Astrocyte of the spinal cord (primary cell): ENCODE data around the gene GRIPAP1.
A peak's percentile ranks its signal among the peaks of the same experiment; 100 is the strongest.

ENCODE experiments used
- DNase-seq: peaks from one replicate; pipeline ENCODE4 v3.0.0; 2011; ENCODE audit warnings: low read depth, low spot score
- H3K4me3 ChIP-seq: 2 replicates; pipeline ENCODE4 v1.5.1; 2011; ENCODE audit warnings: low read depth, mild to moderate bottlenecking, low read length, moderate library complexity
- CTCF ChIP-seq: IDR thresholded peaks from 2 replicates; pipeline ENCODE4 v1.5.1; 2012; ENCODE audit warnings: low read depth, mild to moderate bottlenecking, low read length, inconsistent platforms
- in situ Hi-C: cut with HindIII; loops from 2 replicates; pipeline ENCODE4 v1.10.0; 2017; ENCODE audit warnings: low sequenced_read_pairs

The GRIPAP1 gene, protein sequence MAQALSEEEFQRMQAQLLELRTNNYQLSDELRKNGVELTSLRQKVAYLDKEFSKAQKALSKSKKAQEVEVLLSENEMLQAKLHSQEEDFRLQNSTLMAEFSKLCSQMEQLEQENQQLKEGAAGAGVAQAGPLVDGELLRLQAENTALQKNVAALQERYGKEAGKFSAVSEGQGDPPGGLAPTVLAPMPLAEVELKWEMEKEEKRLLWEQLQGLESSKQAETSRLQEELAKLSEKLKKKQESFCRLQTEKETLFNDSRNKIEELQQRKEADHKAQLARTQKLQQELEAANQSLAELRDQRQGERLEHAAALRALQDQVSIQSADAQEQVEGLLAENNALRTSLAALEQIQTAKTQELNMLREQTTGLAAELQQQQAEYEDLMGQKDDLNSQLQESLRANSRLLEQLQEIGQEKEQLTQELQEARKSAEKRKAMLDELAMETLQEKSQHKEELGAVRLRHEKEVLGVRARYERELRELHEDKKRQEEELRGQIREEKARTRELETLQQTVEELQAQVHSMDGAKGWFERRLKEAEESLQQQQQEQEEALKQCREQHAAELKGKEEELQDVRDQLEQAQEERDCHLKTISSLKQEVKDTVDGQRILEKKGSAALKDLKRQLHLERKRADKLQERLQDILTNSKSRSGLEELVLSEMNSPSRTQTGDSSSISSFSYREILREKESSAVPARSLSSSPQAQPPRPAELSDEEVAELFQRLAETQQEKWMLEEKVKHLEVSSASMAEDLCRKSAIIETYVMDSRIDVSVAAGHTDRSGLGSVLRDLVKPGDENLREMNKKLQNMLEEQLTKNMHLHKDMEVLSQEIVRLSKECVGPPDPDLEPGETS

GRCh38 chrX:49002091-49002935, at the start of gene GRIPAP1:
GRIPAP1 (minus strand) TSS chrX:49002264; CDS start chrX:49002229, 35 bp downstream.
- peak within 1 kb of the TSS; percentile 70 for H3K4me3 ChIP-seq
- no peak for TF ChIP-seq CTCF
- in situ Hi-C loops: no loop called here
- DNase-seq: peak; percentile 88

DNA sequence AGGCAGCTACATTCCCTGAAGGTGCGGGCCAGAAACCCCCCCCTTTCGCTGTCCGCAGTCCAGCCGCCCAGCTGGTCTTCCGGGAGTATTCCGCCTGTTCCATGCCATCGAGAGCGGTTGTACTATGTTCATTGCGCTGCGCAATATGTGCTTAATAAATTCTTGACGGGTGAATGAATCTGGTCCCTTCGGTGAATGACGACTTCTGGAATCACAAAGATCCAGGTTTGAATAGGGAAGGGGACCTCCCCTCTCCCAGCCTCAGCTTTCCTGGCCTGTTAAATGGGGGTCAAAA, 41.9 kb upstream of the GRIPAP1 start:
- TF ChIP-seq CTCF: no peak
- in situ Hi-C loops: no loop called here
- DNase-seq: no peak
- peak overlapping the region; percentile 26 for H3K4me3 ChIP-seq

- TF ChIP-seq CTCF: peak; percentile 65
- in situ Hi-C loops: no loop called here
- peak; percentile 99 for DNase-seq
- peak within 1 kb of the TSS; percentile 68 for H3K4me3 ChIP-seq
Observed at GRCh38 chrX:49043220-49043986, 41.3 kb upstream of the GRIPAP1 start, which contains the start of gene TFE3. TFE3 (minus strand) TSS chrX:49043357; CDS start chrX:49043226, 131 bp downstream.

DNA sequence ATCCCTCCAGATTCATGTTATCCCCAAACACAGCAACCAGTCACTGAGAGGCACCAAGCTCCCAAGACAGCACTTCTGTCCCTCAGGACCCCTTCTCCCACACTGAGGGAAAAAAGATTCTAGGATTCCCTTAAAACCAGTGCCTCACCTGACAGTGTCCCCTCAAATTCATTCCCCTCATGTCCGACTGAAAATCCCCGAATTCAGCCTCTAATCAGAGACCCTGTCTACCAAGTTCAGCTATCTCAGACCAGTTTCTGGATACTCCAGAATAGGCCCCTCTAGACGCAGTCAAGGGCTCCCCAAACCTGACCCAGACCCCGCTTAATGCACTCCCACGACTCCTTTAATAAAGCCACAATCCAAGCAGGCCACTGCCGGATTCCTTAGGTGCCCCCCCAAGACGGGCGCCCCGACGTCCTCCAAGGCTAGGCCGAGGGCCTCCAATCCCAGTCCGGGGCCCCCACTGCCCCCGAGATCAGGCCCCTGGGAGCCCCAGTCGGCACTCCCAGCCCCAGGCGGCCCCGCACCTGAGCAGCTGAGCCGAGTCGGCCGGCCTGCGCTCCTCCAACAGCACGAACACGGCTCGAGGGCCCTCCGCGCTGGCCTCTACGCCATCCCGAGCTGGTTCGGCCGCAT, 40.6 kb upstream of the GRIPAP1 start:
- in situ Hi-C loops: no loop called here
- no peak for DNase-seq

More for the DNA sequence above, 40.6 kb upstream of the GRIPAP1 start:
- H3K4me3 ChIP-seq: peak overlapping the region; percentile 68
- no peak for TF ChIP-seq CTCF
